H54 (cell line): Measurements from ENCODE around the gene ACYP2.

Experiments
- DNase-seq: peaks from one replicate; pipeline ENCODE4 v3.0.0; 2011; ENCODE audit warnings: low spot score, mixed read lengths; ENCODE audit not compliant: insufficient read length
- FAIRE-seq: peaks from 3 replicates; lab custom pipeline; 2011; peaks lifted over from hg19 to GRCh38; lab: Jason Lieb, UNC
- POLR2A ChIP-seq: IDR thresholded peaks from 2 replicates; pipeline ENCODE4 v1.6.1; 2011; ENCODE audit warnings: low read depth, mild to moderate bottlenecking, low read length

The ACYP2 gene

GRCh38 chr2:54233832-54234649 is 118.6 kb downstream of the ACYP2 start:
- no peak for DNase-seq
- FAIRE-seq = peak; percentile 15
- no peak for TF ChIP-seq POLR2A

- DNase-seq (no peak), FAIRE-seq (no peak)
- TF ChIP-seq POLR2A = no peak
These were observed 122.0 kb downstream of the ACYP2 start for GRCh38 chr2:54237428-54237827.

GRCh38 chr2:54239427-54239826 is 124.0 kb downstream of the ACYP2 start:
- peak; percentile 23 for DNase-seq
- FAIRE-seq = peak; percentile 99
- no peak for TF ChIP-seq POLR2A

GRCh38 chr2:54240515-54241469 is 125.4 kb downstream of the ACYP2 start:
- DNase-seq (peak; percentile 19), FAIRE-seq (peak; percentile 96)
- TF ChIP-seq POLR2A = no peak

- DNase-seq (no peak), FAIRE-seq (no peak)
- TF ChIP-seq POLR2A = no peak
These were observed 131.7 kb downstream of the ACYP2 start for GRCh38 chr2:54247115-54247514.

GRCh38 chr2:54249629-54250028 is 134.2 kb downstream of the ACYP2 start:
- FAIRE-seq = no peak
- DNase-seq = no peak
- no peak for TF ChIP-seq POLR2A

- TF ChIP-seq POLR2A = no peak
- FAIRE-seq (no peak), DNase-seq (no peak)
These were observed 138.8 kb downstream of the ACYP2 start for GRCh38 chr2:54254180-54254579.

- DNase-seq (no peak), FAIRE-seq (no peak)
- TF ChIP-seq POLR2A = no peak
These were observed 140.0 kb downstream of the ACYP2 start for GRCh38 chr2:54255230-54256090.

- TF ChIP-seq POLR2A = no peak
- no peak for FAIRE-seq
These were observed 140.8 kb downstream of the ACYP2 start, which contains the start of gene TSPYL6 for GRCh38 chr2:54256091-54256694. TSS of gene TSPYL6 (minus strand) at chr2:54256229. CDS start at chr2:54256151, 78 bp downstream.

GRCh38 chr2:54258166-54258565 is 142.8 kb downstream of the ACYP2 start:
- no peak for TF ChIP-seq POLR2A
- no peak for FAIRE-seq
- DNase-seq = no peak

More at GRCh38 chr2:54256091-54256694, 140.8 kb downstream of the ACYP2 start, which contains the start of gene TSPYL6:
- no peak for DNase-seq

- no peak for DNase-seq
- TF ChIP-seq POLR2A = no peak
- no peak for FAIRE-seq
These were observed 144.2 kb downstream of the ACYP2 start for GRCh38 chr2:54259413-54260240.

- FAIRE-seq (no peak), DNase-seq (no peak)
- no peak for TF ChIP-seq POLR2A
These were observed 144.8 kb downstream of the ACYP2 start for GRCh38 chr2:54260241-54260595.

GRCh38 chr2:54261537-54261936 is 146.1 kb downstream of the ACYP2 start:
- DNase-seq (no peak), FAIRE-seq (no peak)
- no peak for TF ChIP-seq POLR2A
